Activated T-cell treated with anti-CD3 and anti-CD28 coated beads for 24 hours (primary cell): ENCODE data around the gene AKIRIN2.
"Not testable (repeated sequence)": the region's sequence is repeated elsewhere in the genome, so short reads cannot be mapped to it uniquely, and the experiment has no call there.

Experiments
- DNase-seq: peaks from one replicate; pipeline ENCODE4 v3.0.0-alpha.2; 2020; ENCODE audit warnings: low read depth

AKIRIN2 gene

GRCh38 chr6:87718662-87719433 lies 16.8 kb upstream of the AKIRIN2 start:
- DNase-seq, result no peak

- no peak for DNase-seq
These were observed 15.0 kb upstream of the AKIRIN2 start for GRCh38 chr6:87716928-87717614.

- DNase-seq, result no peak
These were observed 12.2 kb upstream of the AKIRIN2 start for GRCh38 chr6:87714093-87714842.

- DNase-seq, result not testable (repeated sequence)
These were observed 10.7 kb upstream of the AKIRIN2 start for GRCh38 chr6:87712713-87713112.

DNA sequence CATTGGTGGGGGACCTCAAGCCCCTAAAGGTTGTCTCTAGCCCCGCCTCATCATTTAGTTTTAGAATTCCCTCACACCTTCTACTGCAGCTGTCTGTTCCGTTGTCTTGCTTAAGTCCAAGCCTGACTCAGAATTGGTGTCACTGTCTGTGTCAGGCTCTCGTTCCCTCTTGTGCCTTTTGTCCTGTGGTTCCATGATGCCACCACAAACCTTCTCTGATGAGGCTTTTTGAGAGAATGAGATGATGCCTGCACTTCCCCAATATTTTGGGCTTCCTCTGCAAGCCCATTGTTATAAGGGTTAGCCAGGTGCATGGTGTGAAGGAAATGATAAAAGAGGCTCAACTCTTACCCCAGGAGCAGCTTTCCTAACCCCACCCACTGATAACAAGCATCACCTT lies 8.1 kb upstream of the AKIRIN2 start:
- DNase-seq, result no peak

DNA sequence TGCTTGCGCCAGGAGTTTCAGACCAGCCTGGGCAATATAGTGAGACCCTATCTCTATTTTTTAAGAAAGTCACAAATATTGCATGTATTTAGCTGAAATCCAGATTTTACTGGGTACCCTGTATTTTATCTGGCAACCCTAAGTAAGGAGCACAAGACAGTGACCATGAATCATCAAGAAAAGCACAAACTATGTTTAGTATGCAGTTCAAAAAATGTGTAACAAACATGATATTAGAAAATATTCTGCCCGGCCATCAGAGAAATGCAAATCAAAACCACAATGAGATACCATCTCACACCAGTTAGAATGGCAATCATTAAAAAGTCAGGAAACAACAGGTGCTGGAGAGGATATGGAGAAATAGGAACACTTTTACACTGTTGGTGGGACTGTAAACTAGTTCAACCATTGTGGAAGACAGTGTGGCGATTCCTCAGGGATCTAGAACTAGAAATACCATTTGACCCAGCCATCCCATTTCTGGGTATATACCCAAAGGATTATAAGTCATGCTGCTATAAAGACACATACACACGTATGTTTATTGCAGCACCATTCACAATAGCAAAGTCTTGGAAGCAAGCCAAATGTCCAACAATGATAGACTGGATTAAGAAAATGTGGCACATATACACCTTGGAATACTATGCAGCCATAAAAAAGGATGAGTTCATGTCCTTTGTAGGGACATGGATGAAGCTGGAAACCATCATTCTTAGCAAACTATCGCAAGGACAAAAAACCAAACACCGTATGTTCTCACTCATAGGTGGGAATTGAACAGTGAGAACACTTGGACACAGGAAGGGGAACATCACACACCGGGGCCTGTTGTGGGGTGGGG lies 6.8 kb upstream of the AKIRIN2 start:
- not testable (repeated sequence) for DNase-seq

GRCh38 chr6:87706187-87706966 lies 4.3 kb upstream of the AKIRIN2 start:
- no peak for DNase-seq

GRCh38 chr6:87705070-87705691 lies 3.1 kb upstream of the AKIRIN2 start:
- no peak for DNase-seq

GRCh38 chr6:87703039-87703438 lies 1.0 kb upstream of the AKIRIN2 start:
- DNase-seq, result not testable (repeated sequence)

- no peak for DNase-seq
These were observed 534 bp upstream of the AKIRIN2 start for GRCh38 chr6:87702589-87702945.

DNA sequence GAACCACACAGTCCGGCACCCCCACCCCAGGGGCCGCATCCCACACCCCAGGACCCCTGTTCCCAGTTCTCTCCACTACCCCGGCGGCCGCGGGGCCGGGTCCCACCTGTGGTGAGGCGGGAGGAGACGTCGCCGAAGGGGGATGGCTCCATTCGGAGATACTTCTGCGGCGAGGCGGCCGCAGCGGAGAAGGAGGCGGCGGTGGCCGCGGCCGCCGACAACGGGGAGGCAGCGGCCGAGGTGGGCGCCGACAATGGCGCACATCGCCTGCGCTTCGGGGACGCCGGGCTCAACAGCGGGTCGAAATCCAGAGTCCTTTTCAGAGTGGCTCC lies 723 bp downstream of the AKIRIN2 start:
- DNase-seq, result peak; percentile 12

- peak; percentile 16 for DNase-seq
These were observed 1.4 kb downstream of the AKIRIN2 start for GRCh38 chr6:87700397-87701343.

DNA sequence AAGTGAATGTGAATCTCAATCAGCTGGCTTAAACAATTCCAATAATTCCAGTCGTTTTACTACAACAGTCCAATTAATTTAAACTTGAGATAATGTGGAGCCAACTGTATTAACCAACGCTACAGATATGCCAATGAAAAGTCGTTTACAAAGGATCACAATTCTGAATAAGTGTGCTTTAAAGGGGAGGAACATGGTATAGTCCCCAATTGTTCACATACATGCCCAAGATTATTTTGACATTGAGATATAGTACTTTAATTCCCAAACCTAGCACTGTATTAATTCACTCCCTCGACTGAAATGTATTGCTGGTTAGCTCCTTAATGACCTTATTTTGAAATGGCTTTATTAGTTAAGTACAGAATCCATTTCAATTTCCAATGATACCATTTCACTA lies 2.5 kb downstream of the AKIRIN2 start:
- DNase-seq, result no peak

DNA sequence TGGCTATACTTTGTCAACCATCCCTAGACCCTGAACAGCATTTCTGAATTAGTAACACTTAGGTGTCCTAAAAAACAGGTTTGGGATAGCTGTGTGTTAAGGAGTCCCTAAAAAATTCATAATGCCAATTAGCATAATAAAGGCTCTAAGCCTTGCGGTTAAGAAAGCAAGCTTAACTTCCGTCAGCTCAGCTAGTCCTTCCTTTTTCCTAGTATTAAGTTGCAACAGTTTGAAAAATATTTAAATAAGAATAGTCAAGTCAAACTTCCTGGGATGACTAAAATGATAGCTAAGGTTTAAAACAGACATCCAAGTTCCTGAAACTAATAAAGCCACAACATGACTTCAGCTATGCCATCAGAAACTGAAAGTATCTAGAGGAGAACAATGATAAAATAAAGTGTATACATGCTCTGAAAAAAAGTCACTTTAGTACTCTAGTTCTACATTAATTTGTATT lies 3.5 kb downstream of the AKIRIN2 start:
- no peak for DNase-seq

DNA sequence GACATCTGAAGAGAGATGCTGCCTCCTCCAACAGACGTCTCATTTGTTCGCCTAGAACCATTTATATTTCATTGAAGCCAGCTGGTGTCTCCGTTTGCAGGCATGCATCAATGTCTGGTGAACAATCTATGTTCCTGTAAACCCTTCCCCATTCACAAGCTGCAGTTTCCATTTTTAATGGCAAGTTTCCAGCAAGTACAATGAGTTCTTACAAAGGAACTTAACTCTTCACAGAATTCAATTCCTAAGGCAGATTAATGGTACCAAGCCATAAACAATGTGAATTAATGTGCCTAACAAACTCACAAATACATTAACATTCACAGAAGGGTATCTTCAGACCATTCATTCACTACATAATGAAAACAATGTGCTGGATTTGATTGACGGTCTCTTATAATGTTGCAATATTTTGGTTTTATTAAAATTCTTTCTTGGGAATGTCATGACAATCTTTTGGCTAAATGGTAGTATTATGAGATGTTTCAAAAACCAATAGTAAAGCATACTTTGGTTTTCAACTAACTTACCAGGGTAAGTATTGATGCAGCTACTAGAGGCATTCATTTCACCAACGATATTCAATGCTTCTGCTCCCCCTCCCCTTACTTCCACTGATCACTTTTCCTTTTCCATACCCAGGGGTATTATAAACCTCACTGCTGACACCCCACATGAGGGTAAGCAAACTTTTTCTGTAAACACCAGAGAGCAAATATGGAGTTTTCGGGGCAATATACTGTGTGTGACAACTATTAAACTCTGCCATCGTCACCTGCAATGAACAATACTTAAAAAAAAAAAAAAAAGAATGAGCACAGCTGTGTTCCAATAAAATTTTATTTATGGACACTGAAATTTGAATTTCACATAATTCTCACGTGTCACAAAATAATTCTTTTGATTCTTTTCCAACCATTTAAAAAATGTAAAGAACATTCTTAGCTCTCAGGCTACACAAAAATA lies 4.2 kb downstream of the AKIRIN2 start:
- no peak for DNase-seq

GRCh38 chr6:87696817-87697216 lies 5.2 kb downstream of the AKIRIN2 start:
- DNase-seq, result not testable (repeated sequence)

- DNase-seq, result no peak
These were observed 9.9 kb downstream of the AKIRIN2 start for GRCh38 chr6:87692086-87692485.

- DNase-seq, result no peak
These were observed 11.6 kb downstream of the AKIRIN2 start for GRCh38 chr6:87690441-87690840.
